Measurements from ENCODE around the gene SMPD2. TPM values are rescaled to one million over a fixed set of nuclear protein-coding genes. Genes with fewer than 3 reads are reported as not detected.
A peak's percentile ranks its signal among the peaks of the same experiment; 100 is the strongest.

SMPD2 gene
- total RNA-seq, 1 experiment from 2014 or later: 12.3 TPM

- Mint-ChIP-seq H3K4me1 (ENCODE audit: low read depth, unreplicated experiment) (no peaks in the 10 kb centered on the region), H3K27me3 (ENCODE audit: insufficient read depth, unreplicated experiment) (no peaks in the 10 kb centered on the region), H3K9me3 (ENCODE audit: unreplicated experiment) (no peaks in the 10 kb centered on the region), H3K27ac (ENCODE audit: unreplicated experiment) (no peak overlapping the region), H3K36me3 (ENCODE audit: insufficient read depth, unreplicated experiment) (peaks cover 15% of the 10 kb centered on the region), H3K4me3 (ENCODE audit: unreplicated experiment) (no peak overlapping the region)
- ChIA-PET CTCF (no interaction called here), POLR2A (interaction anchor here (0.6 kb wide), 1 partner anchor 28 kb away, joined by 3 read pairs; no protein-coding TSS in a partner anchor)
- Histone ChIP-seq H3K36me3 (ENCODE audit: control insufficient read depth, insufficient read depth, low read length) (no peaks in the 10 kb centered on the region), H3K4me1 (no peaks in the 10 kb centered on the region), H3K27me3 (replicated peaks; ENCODE audit: control insufficient read depth, insufficient read depth, low read length) (no peaks in the 10 kb centered on the region), H3K9me3 (no peaks in the 10 kb centered on the region), H3K4me3 (ENCODE audit: low read depth, low read length) (no peak overlapping the region)
- TF ChIP-seq CTCF (IDR thresholded peaks at IDR 0.05; ENCODE audit: insufficient read depth in 1 of 2, low read depth in 1 of 2, low read length in 1 of 2, severe bottlenecking in 1 of 2, unreplicated experiment in 1 of 2): no peak
- no TSS peak for BruUV-seq (replicated peaks)
- DNase-seq: no peak
- intact Hi-C loops (cut with micrococcal nuclease; ENCODE audit: unreplicated experiment): loop anchor here (5.0 to 10.0 kb wide), 2 partner anchors 34 to 264 kb away; partner anchors contain the start of gene ZBTB24
These were observed 8.1 kb downstream of the SMPD2 start for GRCh38 chr6:109448615-109449014.

DNA sequence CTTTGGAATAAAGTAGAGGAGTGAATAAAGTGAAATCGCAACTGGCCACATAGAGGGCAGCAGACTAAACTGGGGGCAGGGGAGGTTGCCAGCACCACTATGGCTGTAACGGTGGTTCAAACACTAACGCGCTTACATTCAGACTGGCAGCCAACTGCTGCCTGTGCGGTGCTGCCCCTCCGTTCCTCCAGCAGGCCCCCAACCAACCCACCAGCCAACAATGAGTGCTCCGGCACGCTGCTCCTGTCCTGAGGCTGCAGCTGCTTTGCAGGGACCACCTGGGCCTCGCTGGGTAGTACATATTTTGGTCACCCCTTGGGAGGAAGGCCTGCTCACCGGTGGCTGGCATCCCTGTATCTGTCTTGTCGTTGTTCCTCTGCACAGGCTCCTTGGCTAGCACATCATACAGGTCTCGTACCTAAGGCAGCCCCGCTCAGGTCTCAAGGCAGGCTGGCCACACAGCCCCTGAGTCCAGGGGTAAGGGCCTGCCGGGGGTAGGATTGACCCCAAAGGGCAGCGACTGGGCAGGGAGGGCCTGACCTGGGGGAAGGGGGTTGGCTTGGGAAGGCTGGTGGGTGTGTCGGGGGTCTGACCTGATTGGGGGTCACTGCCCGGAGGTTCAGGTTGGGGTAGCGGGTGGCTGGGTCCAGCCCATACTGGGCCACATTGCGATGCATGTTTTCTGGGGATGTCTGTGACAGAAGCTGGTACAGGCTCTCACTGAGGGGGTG is 8.7 kb downstream of the SMPD2 start:
- no peaks in the 10 kb centered on the region for H3K36me3 ChIP-seq (ENCODE audit: control insufficient read depth, insufficient read depth, low read length)
- no peak for TF ChIP-seq CTCF (IDR thresholded peaks at IDR 0.05; ENCODE audit: insufficient read depth in 1 of 2, low read depth in 1 of 2, low read length in 1 of 2, severe bottlenecking in 1 of 2, unreplicated experiment in 1 of 2)
- no TSS peak for BruUV-seq (replicated peaks)
- Mint-ChIP-seq H3K27ac (ENCODE audit: unreplicated experiment) (peak overlapping the region; percentile 48), H3K27me3 (ENCODE audit: insufficient read depth, unreplicated experiment) (no peaks in the 10 kb centered on the region), H3K4me3 (ENCODE audit: unreplicated experiment) (no peak overlapping the region), H3K36me3 (ENCODE audit: insufficient read depth, unreplicated experiment) (peaks cover 15% of the 10 kb centered on the region), H3K9me3 (ENCODE audit: unreplicated experiment) (no peaks in the 10 kb centered on the region), H3K4me1 (ENCODE audit: low read depth, unreplicated experiment) (no peaks in the 10 kb centered on the region)
- POLR2A ChIA-PET: interaction anchor here (0.6 kb wide), 1 partner anchor 28 kb away, joined by 3 read pairs; no protein-coding TSS in a partner anchor
- H3K4me1 ChIP-seq: no peaks in the 10 kb centered on the region
- H3K27me3 ChIP-seq (replicated peaks; ENCODE audit: control insufficient read depth, insufficient read depth, low read length): no peaks in the 10 kb centered on the region
- intact Hi-C loops (cut with micrococcal nuclease; ENCODE audit: unreplicated experiment): loop anchor here (5.0 to 10.0 kb wide), 2 partner anchors 33 to 264 kb away; partner anchors contain the start of gene ZBTB24
- no peaks in the 10 kb centered on the region for H3K9me3 ChIP-seq
- DNase-seq: no peak
- H3K4me3 ChIP-seq (ENCODE audit: low read depth, low read length): no peak overlapping the region
- CTCF ChIA-PET: no interaction called here

- Histone ChIP-seq H3K36me3 (ENCODE audit: control insufficient read depth, insufficient read depth, low read length) (no peaks in the 10 kb centered on the region), H3K27me3 (replicated peaks; ENCODE audit: control insufficient read depth, insufficient read depth, low read length) (no peaks in the 10 kb centered on the region), H3K4me3 (ENCODE audit: low read depth, low read length) (no peak overlapping the region), H3K9me3 (no peaks in the 10 kb centered on the region), H3K4me1 (peaks cover 4% of the 10 kb centered on the region; the same call in 1 of the 2 replicates)
- no peak for TF ChIP-seq CTCF (IDR thresholded peaks at IDR 0.05; ENCODE audit: insufficient read depth in 1 of 2, low read depth in 1 of 2, low read length in 1 of 2, severe bottlenecking in 1 of 2, unreplicated experiment in 1 of 2)
- ChIA-PET CTCF (no interaction called here), POLR2A (no interaction called here)
- Mint-ChIP-seq H3K9me3 (ENCODE audit: unreplicated experiment) (no peaks in the 10 kb centered on the region), H3K27ac (ENCODE audit: unreplicated experiment) (peak overlapping the region; percentile 48), H3K36me3 (ENCODE audit: insufficient read depth, unreplicated experiment) (peaks cover 15% of the 10 kb centered on the region), H3K4me3 (ENCODE audit: unreplicated experiment) (no peak overlapping the region), H3K27me3 (ENCODE audit: insufficient read depth, unreplicated experiment) (no peaks in the 10 kb centered on the region), H3K4me1 (ENCODE audit: low read depth, unreplicated experiment) (no peaks in the 10 kb centered on the region)
- BruUV-seq (replicated peaks): no TSS peak
- DNase-seq: no peak
- intact Hi-C loops (cut with micrococcal nuclease; ENCODE audit: unreplicated experiment): loop anchor here (5.0 to 10.0 kb wide), 2 partner anchors 32 to 265 kb away; partner anchors contain the start of gene ZBTB24
These were observed 9.5 kb downstream of the SMPD2 start for GRCh38 chr6:109449795-109450673.

All from Caco-2 (cell line).